Measurements from ENCODE around the gene PRDM10.
A peak's percentile ranks its signal among the peaks of the same experiment; 100 is the strongest.
"Not testable (repeated sequence)": the region's sequence is repeated elsewhere in the genome, so short reads cannot be mapped to it uniquely, and the experiment has no call there.

Gene PRDM10

DNA sequence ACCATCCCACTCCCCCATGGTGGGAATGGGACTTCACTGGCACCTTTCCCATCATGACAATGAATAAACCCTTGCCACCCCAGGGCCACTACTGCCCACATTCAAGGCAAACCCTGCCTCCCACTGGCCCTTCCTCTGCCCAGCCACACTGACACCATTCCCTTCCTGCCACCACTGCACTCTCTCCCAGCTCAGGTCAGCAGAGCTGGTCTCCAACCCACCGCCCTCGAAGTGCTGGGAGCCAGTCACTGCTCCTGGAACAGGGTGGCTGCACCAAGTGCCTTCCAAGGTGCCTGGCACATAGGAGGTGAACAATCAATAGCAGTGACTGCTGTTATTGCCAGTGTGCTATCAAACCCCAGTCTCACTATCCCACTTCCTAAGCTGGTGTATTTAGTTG lies 27.1 kb downstream of the PRDM10 start:
- DNase-seq (ENCODE audit: low spot score): no peak

DNA sequence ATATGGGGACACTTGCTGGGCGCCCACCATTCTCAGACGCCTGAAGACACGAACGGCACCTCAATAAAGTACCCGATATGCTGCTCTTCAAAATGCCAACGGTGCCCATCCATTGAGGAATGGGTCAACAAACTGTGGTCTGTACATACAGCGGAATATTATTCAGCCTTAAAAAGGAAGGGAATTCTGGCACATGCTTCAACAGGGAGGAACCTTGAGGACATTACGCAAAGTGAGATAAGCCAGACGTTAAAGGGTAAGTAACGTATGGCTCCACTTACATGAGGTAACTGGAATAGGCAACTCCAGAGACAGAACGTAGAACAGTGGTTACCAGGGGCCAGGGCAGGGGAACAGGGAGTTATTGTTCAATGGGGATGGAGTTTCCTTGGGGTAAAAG lies 28.0 kb downstream of the PRDM10 start:
- no peak for DNase-seq (ENCODE audit: low spot score)

DNA sequence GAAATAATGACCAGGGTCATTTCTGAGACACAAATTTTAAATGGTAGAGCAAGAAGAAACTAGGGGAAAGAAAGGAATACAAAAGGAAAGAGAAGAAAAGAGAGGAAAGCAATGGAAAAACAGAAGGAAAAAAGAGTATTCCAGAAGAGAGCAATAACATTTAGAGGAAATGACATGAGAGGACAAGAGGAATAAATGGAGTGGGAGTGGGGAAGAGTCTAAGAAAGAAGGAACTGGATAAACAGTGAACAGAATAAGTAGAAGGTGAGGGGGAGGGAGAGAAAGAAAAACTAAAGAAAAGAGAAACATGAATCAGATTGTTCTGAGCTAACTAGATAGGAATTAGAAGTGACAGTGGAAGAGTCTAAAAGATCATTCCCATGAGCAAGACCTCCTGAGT lies 28.4 kb downstream of the PRDM10 start:
- no peak for DNase-seq (ENCODE audit: low spot score)

DNA sequence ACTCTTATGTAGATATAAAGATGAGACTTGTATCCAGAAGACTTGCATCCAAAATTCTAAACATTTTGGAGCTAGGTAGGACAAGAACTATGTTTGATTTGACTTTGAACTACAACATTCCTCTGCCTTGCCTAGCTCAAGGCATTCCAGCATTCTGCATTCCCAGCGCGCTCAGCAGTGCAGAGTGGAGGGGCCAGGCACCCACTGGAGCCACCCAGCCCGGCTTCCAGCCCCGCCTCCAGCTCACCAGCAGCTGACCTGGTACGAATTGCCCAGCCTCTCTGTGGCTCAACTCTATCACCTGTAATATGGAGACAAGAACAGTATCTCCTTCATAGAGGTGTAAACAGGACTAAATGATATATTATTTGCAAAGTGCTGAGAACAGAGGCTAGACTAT lies 28.8 kb downstream of the PRDM10 start:
- no peak for DNase-seq (ENCODE audit: low spot score)

DNA sequence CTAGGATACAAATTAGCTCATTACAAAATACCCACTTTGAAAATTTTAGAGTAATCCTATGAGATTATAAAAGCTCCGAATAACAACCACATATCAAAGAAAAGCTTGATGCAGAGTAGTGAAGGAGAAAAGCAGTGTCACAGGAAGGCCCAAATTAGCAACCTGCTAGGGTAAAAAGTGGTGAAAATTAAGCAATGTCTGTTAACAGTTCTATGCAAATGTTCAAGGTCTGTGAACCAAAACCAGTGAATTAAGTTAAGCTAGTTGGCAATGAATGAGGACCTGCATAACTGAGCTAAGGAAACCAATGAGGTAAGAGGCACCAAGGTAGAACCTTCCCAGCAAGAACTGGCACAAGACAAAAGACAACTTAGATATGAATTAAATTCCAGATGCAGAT lies 29.6 kb downstream of the PRDM10 start:
- DNase-seq (ENCODE audit: low spot score): no peak

DNA sequence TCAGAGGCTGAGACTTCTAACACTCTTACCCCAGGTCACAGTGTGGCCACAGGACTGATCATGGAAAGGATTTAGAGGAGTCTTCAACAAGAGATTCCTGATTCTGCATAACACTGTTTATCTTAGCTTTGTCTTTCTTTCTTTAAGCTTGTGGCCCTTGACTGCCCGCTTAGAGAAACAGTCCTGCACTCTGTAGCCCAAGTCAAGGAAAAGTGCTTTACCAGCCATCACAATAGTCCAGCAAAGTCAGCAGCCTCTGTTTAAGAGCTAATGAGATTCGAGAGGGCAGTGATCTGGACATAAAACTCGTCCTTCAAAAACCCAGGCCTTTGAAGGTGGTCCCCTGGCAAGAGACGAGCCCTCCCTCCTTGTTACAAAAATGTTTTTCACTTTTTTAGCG lies 30.0 kb downstream of the PRDM10 start:
- no peak for DNase-seq (ENCODE audit: low spot score)

DNA sequence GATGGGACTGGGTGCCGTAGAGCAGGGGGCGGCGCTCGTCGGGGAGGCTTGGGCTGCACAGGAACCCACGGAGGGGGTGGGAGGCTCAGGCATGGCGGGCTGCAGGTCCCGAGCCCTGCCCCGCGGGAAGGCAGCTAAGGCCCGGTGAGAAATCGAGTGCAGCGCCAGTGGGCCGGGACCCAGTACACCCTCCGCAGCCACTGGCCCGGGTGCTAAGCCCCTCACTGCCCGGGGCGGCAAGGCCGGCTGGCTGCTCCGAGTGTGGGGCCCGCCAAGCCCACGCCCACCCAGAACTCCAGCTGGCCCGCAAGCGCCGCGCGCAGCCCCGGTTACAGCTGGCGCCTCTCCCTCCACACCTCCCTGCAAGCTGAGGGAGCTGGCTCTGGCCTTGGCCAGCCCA lies 30.8 kb downstream of the PRDM10 start:
- DNase-seq (ENCODE audit: low spot score): not testable (repeated sequence)

DNA sequence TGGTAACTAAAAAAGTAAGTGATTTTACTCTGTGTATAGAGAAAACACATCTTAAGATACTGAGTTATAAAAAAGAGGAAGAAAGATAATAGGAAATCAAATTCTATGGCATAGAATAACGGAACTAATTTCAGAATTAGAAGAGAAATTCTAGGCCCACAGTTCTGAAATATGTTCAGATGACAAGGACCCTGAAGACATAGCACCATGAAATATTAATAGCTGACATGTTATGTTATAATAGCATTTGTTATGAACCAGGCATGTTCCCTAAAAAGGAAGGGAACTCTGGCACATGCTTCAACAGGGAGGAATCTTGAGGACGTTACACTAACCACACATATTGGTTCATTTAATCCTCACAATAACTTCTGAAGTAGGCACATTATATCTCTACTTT lies 32.7 kb downstream of the PRDM10 start:
- DNase-seq (ENCODE audit: low spot score): no peak

DNA sequence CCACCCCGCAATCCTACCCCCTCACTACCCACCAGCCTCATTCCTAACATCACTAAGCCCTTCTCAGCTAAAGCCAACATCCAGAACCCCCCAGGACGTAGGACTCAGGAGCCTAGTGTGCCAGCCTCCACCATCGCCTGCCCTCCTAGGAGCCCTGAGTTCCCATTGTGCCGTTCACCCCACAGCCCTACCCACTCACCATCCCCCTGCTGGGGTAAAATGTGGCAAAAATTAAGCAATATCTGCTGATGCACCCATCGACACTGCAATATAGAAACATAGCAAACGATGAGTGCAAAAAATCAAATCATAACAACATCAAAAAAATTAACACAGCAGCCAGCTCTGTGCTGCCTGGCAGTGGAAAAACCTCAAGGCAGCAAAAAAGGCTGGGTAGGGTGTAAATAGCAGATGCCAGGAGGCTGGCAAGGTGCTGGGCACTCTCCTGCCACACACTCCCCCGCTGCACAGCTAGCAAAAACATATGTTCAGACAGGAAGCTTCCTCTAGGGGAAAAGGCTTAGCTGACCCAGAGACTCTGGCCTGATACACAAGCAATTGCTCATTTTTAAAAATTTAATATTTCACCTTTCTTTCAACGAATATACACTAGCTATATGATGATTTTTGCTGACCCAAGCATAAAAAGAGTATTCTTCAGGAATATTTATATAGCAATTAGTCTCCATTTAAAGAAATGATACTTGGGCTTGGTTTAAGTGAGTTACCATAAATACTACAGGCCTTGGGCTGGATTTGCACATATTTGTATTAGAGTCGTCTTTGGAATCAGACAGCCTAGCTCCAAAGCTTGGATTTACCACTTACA lies 33.8 kb downstream of the PRDM10 start:
- peak; percentile 94 for DNase-seq (ENCODE audit: low spot score)

DNA sequence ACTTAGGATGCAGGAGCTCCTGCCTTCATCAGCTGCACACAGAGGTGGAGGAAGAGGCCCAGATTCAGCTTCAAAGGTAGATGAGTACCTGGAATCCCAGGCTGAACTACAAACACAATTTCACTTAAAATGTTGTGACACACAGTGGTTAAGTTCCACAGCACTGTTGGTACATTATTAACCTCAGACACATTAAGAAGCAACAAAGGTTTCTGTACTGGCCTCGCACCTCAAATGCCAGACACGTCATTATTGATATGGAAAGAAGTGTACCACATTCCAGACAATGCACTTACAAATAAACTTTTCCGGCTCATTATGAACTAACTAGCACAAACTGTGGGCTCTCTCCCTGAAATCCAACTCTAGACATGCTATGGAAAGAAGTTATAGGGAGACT lies 34.6 kb downstream of the PRDM10 start:
- DNase-seq (ENCODE audit: low spot score): no peak

DNA sequence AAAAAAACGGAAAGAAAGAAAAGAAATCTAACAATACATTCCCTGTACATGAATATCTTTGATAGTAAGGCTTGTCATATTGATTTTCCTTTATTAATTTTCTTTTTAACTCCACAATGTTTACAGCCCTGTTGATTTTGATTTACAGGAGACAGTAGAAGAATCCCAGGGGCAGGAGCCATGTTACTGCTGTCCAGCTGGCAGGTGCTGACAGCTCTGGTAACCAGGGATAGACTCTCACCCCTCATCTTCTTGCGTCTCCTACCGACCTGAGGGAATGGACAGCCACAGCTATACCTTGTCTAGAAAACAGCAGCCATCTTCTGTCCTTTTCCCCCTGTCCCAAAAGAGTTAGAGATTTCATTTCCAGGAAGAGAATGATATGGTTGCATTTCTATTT lies 37.4 kb downstream of the PRDM10 start:
- DNase-seq (ENCODE audit: low spot score): no peak

DNA sequence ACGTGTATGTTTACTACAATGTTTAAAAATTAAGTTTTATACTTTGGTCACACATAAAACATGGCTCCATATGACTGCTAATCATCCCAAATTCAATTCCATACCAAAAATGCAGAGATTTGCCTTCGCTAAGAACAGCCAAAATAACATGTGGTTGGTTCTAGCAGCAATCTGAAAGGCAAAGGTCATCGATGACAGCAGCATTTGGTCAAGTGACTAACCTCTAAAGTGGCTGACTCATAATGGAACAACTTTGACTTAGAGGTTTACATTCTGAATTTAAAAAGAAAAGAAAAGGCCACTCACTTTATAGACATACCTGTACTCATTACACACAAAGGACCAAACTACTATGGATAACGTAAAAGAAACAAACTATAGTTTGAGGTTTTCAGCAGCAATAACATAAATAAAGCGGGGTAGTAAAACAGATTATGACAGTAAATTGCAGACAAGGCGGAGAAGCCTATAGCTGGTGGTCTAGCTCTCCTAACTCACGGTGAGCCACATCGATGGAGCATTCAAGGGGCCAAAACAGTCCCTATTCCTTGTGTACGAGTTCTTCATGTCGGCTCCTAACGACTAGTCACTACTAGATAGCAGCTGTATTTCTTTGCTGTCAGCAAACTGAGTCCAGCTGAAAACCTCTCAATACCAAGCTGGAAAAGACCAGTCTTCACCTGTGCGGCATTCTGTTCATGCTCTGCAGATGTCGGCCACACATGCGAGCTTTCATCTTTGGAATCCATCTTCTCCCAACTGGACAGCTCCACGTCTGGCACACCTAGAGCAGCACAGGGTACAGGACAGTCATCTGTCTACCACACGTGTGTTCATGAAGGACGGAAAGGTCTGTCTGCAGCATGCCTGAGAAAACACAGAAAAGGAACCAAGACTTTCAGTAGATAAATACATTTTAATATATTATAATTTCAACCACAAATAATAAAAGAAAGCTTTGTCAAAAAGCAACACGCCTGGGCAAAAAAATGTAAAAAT lies 42.1 kb downstream of the PRDM10 start:
- DNase-seq (ENCODE audit: low spot score): no peak

DNA sequence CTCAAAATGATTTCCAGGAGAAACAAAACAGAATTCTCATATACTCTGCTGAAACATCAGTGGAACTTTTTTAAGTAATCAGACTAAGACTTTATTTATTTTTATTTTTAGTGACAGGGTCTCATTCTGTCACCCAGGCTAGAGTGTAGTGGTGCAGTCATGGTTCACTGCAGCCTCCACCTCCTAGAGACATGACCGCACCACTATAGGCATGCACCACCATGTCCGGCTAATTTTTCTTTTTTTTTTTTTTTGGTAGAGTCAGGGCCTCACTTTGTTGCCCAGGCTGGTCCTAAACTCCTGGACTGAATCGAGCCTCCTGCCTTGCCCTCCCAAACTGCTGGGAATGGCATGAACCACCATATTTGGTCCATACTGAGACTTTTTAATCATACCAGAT lies 42.9 kb downstream of the PRDM10 start:
- DNase-seq (ENCODE audit: low spot score): no peak

DNA sequence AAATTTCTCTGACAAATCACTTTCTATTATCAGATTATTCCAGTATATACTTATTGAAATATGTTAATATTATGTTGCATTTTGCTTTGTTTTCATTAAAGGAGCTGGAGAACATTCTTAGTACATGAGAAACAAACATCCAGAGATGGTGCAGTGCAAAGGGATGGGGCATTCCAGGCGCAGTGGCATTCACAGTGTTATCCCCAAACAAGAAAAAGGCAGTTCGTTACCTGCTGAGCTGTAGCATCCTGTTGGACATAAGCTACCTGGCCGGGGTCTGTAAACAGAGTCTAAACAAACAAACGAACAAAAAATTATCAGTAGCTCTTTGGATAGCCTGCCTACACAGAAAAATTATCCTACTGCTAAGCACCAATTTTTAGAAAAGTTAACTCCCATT lies 47.4 kb downstream of the PRDM10 start:
- peak; percentile 60 for DNase-seq (ENCODE audit: low spot score)

DNA sequence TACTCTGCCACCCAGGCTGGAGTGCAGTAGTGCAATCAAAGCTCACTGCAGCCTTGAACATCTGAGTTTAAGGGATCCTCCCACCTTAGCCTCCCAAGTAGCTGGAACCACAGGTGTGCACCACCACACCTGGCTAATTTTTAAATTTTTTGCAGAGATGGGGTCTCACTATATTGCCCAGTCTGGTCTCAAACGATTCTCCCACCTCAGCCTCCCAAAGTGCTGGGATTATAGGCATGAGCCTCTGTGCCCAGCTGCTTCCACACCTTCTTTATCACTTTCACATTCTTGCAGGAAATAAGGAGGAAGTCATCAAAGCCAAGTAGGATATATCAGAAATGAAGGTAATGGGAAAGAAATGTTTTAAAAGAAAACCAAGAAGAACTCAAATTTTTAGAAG lies 47.9 kb downstream of the PRDM10 start:
- not testable (repeated sequence) for DNase-seq (ENCODE audit: low spot score)

DNA sequence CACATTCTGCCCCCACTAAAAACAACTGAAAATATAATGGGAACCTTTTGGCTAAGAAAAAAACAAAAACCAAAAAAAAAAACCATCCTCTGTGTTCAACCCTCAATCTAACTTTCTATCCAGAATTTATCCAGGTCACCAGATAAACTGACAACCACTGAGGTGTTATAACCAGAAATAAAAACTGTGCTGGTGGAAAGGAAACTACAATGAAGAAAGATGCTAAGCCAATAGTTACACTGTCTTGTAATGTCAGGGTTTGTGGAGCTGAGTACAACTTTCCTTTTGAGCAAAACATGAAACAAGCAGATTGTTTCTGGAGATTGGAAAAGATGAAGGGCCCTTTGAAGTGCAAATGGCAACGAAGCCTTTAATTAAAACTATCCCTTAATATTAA lies 50.8 kb downstream of the PRDM10 start:
- peak; percentile 83 for DNase-seq (ENCODE audit: low spot score)

DNA sequence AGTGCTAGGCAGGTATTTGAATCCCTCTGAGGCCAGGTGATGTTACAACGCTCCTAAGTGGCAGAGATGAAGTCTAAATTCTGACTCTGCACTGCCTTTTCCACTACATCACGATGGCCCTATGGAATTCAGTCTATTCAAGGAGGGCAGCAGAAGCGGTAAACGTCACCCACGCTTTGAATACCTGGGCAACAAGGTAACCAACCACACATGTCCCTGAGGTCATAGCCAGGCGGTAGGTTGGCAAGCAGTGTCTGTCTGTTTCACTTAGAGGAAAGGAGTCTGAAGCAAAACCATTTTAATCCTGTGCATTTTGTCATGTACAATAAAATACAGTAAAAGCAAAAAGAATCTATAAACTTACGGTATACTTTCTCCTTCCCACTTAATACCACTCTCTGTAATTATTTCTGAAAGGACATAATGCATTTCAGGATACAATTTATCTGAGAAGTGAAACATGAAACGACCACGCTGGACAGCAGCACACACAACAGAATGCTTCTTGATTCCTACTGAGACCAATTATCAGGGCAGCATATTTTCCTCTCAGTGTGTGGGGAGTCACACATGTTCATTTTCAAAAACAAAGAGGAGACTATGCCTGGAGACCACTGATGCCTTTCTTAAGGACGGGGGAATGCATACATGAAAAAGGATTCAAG lies 51.3 kb downstream of the PRDM10 start:
- peak; percentile 92 for DNase-seq (ENCODE audit: low spot score)

DNA sequence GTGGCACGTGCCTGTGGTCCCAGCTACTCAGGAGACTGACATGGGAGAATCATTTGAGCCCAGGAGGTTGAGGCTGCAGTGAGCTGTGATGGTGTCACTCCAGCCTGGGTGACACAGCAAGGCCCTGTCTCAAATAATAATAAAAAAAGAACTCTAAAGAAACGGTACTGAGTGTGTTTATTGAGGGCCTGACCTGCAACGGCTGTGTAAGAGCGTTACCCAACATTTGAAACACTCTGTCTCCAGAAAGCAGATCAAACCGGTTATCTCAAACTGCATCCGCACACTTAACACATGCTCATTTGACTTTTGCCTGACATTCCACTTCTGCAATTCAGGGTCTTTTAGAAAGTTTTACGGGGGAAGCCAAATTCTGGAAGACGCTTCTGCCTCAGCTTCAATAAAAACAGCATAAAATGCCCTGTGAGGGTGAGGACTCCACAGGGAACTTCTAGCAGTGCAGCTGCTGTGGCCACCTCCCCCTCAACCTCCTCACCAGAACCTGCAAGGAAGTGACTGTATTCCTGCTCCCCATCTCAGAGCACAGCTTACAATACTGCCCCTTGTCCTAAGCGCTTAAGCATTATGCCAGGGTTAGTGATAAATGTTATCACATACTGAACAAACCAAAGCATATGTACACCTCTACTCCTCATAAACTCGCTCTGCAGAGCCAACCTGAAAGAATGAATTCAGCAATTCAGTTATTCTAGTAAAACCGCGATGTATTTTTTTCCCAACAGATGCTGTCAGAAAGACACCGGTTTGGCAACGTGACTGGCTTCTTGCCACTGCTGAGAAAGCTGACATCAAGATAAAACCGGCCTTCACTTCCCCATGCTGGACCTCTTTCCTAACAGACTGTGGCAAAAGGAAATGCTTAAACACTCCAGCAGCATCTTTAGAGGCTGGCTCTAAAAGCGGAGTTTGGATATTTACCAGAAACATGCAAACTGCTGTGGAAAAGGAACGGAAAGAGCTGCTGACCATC lies 52.2 kb downstream of the PRDM10 start:
- peak; percentile 93 for DNase-seq (ENCODE audit: low spot score)

DNA sequence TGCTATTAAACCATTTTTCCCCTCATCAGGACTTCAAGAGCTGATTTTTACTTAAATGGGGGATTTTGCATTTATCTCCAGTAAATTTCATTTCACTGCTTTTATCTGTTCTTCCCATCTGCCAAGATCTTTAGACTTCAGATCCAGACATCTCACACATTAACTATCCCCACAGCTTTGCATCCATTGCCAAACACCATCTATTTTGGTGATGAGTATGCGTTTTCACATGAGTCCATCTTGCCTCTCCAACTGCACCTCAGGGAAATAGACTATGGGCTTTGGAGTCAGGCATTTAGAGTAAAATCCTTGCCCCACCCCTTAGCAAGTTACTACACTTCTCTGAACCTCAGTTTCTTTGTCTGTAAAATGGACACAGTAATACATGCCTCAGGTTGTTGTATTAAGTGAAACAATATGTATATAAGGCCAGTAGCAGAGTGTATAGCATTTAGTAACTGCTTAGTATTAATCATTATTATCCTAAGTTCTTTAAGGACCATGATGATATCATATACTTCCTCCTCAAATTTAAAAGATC lies 53.6 kb downstream of the PRDM10 start:
- no peak for DNase-seq (ENCODE audit: low spot score)

DNA sequence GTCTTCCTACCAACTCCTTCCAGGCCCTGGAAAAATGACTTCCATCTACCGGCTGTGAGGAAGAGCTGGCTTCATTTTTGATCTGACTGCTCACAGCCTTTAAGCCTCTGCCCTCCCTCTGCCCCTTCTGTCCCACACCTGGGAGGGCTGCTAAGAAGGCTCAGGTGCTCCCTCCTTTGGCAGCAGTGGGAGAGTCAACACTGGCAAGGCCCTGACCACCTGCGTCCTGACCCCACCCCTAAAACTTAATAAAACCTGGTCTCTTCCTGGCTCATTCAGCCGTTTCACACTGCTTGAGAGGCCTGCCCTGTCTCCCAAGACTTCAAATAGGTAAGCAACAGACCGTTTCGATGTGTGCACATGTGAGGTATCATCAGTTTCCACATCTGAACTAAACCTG lies 55.2 kb downstream of the PRDM10 start:
- no peak for DNase-seq (ENCODE audit: low spot score)

DNA sequence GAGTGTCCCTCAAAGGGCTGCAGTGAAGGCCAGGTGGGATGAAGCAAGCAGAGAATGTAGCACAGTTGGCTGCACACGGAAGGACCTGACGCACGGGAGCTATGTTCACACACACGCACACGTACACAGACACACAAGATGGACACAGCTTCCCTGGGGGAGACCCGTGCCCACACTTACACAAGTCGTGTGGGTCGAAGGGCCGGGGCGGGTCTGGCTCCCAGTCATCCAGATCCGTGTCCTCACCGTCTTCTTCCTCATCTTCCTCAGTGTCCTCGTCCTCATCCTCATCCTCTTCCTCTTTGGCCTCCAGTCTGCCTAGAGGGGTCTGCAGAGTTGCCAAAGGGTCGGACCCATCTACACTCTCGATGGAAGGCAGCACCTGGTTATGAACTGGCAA lies 55.7 kb downstream of the PRDM10 start:
- DNase-seq (ENCODE audit: low spot score): no peak

Measured in cerebellar cortex (tissue), 1 donor.